Sigmoid colon (tissue), 7 donors: Measurements from ENCODE around the gene PEX26. TPM values are rescaled to one million over a fixed set of nuclear protein-coding genes. Genes with fewer than 3 reads are reported as not detected.

Source experiments
- DNase-seq: peaks from one replicate; pipeline ENCODE4 v3.0.0-alpha.2; 2019
- H3K27ac ChIP-seq, 4 donors: fragments of 200-600 bp; sonication (generic); one replicate each; pipeline ENCODE4 v1.5.1; 2016 to 2019; ENCODE audit warnings: mild to moderate bottlenecking in 1 of 4
- H3K27me3 ChIP-seq, 3 donors: fragments of 200-600 bp; sonication (generic); one replicate each; pipeline ENCODE4 v1.5.1; 2019; ENCODE audit warnings: mild to moderate bottlenecking in 1 of 3
- H3K36me3 ChIP-seq, 4 donors: fragments of 200-600 bp; sonication (generic); one replicate each; pipeline ENCODE4 v1.5.1; 2016 to 2019
- H3K4me1 ChIP-seq, 4 donors: fragments of 200-600 bp; sonication (generic); one replicate each; pipeline ENCODE4 v1.5.1; 2017 to 2019
- H3K4me3 ChIP-seq, 4 donors: fragments of 200-600 bp; sonication (generic); one replicate each; pipeline ENCODE4 v1.5.1; 2017 to 2019; ENCODE audit warnings: mild to moderate bottlenecking in 2 of 4, moderate library complexity in 1 of 4
- H3K9me3 ChIP-seq, 4 donors: fragments of 200-600 bp in 3 of 4; sonication (generic) in 3 of 4; one replicate each; pipeline versions ENCODE4 v1.5.1 to v1.6.1; 2013 to 2019
- EP300 ChIP-seq, 4 donors: sonication (generic); formaldehyde crosslinking; IDR thresholded peaks; one replicate each; pipeline ENCODE4 v1.6.1; 2017; ENCODE audit warnings: antibody characterized with exemption in 4 of 4
- POLR2A ChIP-seq, 2 donors: fragments of 450-650 bp; IDR thresholded peaks; one replicate each; pipeline ENCODE4 v1.6.1; 2016; ENCODE audit warnings: antibody characterized with exemption in 2 of 2, mild to moderate bottlenecking in 2 of 2, moderate library complexity in 2 of 2
- POLR2AphosphoS5 ChIP-seq, 4 donors: sonication (generic); formaldehyde crosslinking; IDR thresholded peaks; one replicate each; pipeline ENCODE4 v1.6.1; 2017; ENCODE audit warnings: antibody characterized with exemption in 4 of 4
- WGBS, 2 donors: extraction: QIAGEN DNeasy Blood & Tissue Kit; methylation state at CpG; one replicate each; pipeline ENCODE4 v1.1.7; 2013; 5-methylcytosine and 5-hydroxymethylcytosine counted together
- intact Hi-C: fragments of 100-400 bp; cut with DNase I; formaldehyde crosslinking; loops from one replicate; pipeline ENCODE4 v1.15.1; 2023
- polyA plus RNA-seq, 3 donors: library from polyadenylated mRNA; stranded (reverse); fragments of 200-250 nt; gene quantifications; one replicate each; pipeline ENCODE4 v1.2.3, GENCODE V29; 2013
- small RNA-seq, 3 donors: library from RNA; depleted of rRNA; stranded (forward); fragments of <200 nt; gene quantifications; one replicate each; pipeline ENCODE3, GENCODE V24; 2016
- total RNA-seq, 4 donors: library from RNA; depleted of rRNA; stranded (reverse); fragments of >200 nt; gene quantifications; one replicate each; pipeline ENCODE4 v1.1.0, GENCODE V29; 2016
- TF ChIP-seq, protein P1 (sequence below), 4 experiments: fragments of 450-650 bp in 3 of 4; fragments of 200-600 bp in 1 of 4; IDR thresholded peaks; one replicate each; pipeline ENCODE4 v1.5.1; 2016 to 2019; ENCODE audit warnings: antibody characterized with exemption in 4 of 4, mild to moderate bottlenecking in 3 of 4, moderate library complexity in 2 of 4
- donor health status: healthy with polysubstance abuse.
- donor health status: Bipolar disorder and iron deficiency.
- donor health status: healthy.

PEX26 gene
- total and polyA plus RNA-seq, 7 donors, result 13.3 to 124 (median 21.3) TPM

GRCh38 chr22:18152519-18152918 is 74.7 kb downstream of the PEX26 start:
- H3K4me1 ChIP-seq, result peaks cover 0 to 24% (median 17%) of the 10 kb centered on the region in 4 donors
- H3K27me3 ChIP-seq, result no peaks in the 10 kb centered on the region
- TF ChIP-seq POLR2AphosphoS5 (IDR thresholded peaks at IDR 0.05) (no peak), EP300 (IDR thresholded peaks at IDR 0.05) (no peak), POLR2A (IDR thresholded peaks at IDR 0.05) (no peak)
- TF ChIP-seq, protein P1, sequence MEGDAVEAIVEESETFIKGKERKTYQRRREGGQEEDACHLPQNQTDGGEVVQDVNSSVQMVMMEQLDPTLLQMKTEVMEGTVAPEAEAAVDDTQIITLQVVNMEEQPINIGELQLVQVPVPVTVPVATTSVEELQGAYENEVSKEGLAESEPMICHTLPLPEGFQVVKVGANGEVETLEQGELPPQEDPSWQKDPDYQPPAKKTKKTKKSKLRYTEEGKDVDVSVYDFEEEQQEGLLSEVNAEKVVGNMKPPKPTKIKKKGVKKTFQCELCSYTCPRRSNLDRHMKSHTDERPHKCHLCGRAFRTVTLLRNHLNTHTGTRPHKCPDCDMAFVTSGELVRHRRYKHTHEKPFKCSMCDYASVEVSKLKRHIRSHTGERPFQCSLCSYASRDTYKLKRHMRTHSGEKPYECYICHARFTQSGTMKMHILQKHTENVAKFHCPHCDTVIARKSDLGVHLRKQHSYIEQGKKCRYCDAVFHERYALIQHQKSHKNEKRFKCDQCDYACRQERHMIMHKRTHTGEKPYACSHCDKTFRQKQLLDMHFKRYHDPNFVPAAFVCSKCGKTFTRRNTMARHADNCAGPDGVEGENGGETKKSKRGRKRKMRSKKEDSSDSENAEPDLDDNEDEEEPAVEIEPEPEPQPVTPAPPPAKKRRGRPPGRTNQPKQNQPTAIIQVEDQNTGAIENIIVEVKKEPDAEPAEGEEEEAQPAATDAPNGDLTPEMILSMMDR (IDR thresholded peaks at IDR 0.05), result no peak
- 74 to 89% methylated on average over 8 of the region's 8 CpGs for WGBS, 2 donors
- no peak for DNase-seq
- H3K9me3 ChIP-seq, result no peaks in the 10 kb centered on the region
- no peaks in the 10 kb centered on the region for H3K36me3 ChIP-seq
- intact Hi-C loops, result loop anchor here (5.0 kb wide), 1 partner anchor 75 kb away; the partner anchor contains the start of gene PEX26
- no peak overlapping the region for H3K4me3 ChIP-seq
- H3K27ac ChIP-seq, result no peak overlapping the region

DNA sequence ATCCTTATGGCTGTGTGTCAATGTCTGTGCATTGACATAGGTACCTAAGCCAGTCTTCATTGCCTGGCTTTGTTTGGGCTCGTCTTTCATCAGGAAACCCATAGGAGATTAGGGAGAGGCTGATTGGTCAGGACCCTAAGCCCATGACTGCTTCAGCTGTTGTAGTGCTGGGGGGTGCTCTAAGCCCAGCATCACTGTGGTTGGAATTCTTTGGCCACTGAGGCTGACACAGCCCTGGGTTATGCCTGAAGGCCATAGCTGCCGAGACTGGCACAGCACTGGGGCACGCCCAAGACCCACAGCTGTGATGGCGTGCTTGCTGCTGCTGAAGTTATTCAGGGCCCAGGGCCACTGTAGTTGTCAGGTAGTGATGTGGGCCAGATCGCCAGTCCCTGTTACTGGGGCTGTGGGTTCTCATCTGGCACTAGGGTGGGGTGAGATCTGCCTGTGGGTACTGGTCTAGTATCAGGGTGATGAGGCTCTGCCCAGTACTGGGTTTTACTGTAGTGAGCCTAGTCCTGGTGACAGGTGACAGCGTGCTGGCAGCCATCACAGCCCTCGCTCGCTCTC is 77.1 kb downstream of the PEX26 start:
- Histone ChIP-seq H3K4me1 (peaks cover 0 to 19% (median 13%) of the 10 kb centered on the region in 4 donors), H3K27ac (no peak overlapping the region)
- intact Hi-C loops, result loop anchor here (5.0 kb wide), 1 partner anchor 78 kb away; the partner anchor contains the start of gene PEX26

More for the DNA sequence above, 77.1 kb downstream of the PEX26 start:
- no peaks in the 10 kb centered on the region for H3K27me3 ChIP-seq
- DNase-seq, result no peak
- TF ChIP-seq POLR2AphosphoS5 (IDR thresholded peaks at IDR 0.05) (no peak), EP300 (IDR thresholded peaks at IDR 0.05) (no peak), POLR2A (IDR thresholded peaks at IDR 0.05) (no peak)
- TF ChIP-seq, protein P1 (IDR thresholded peaks at IDR 0.05), result no peak
- no peaks in the 10 kb centered on the region for H3K36me3 ChIP-seq
- 95 to 97% methylated on average over 8 of the region's 8 CpGs for WGBS, 2 donors
- H3K4me3 ChIP-seq, result no peak overlapping the region
- no peaks in the 10 kb centered on the region for H3K9me3 ChIP-seq

Small RNAs within 50 kb of the gene (small RNA-seq; reads per million reads assigned to genes)
- gene AC016027.5, result 0 reads per million in 3 donors

Other genes with a start within 250 kb of the PEX26 start
- gene MICAL3, start 53.4 kb upstream of the PEX26 start, total RNA-seq, result 10 to 100 TPM; 26.3 to 94.2 (median 45.0) TPM
- gene MICAL3, start 53.4 kb upstream of the PEX26 start, polyA plus RNA-seq, result 10 to 100 TPM in 2 of 3 donors, 1 to 10 TPM in 1; 9.6 to 36.3 (median 16.9) TPM
- gene TUBA8, start 32.8 kb downstream of the PEX26 start, total RNA-seq, result 1 to 10 TPM in 2 of 4 donors, under 1 TPM in 2; 0.81 to 1.1 (median 1.0) TPM
- gene TUBA8, start 32.8 kb downstream of the PEX26 start, polyA plus RNA-seq, result 1 to 10 TPM in 2 of 3 donors, under 1 TPM in 1; 0.92 to 3.3 (median 3.0) TPM
- gene USP18, start 72.2 kb downstream of the PEX26 start, total RNA-seq, result 1 to 10 TPM; 2.0 to 8.9 (median 4.2) TPM
- gene USP18, start 72.2 kb downstream of the PEX26 start, polyA plus RNA-seq, result 10 to 100 TPM in 1 of 3 donors, 1 to 10 TPM in 2; 4.8 to 12.8 (median 6.7) TPM